CD4-positive, alpha-beta memory T cell (primary cell): ENCODE measurements around the gene PMIS2. TPM values are rescaled to one million over a fixed set of nuclear protein-coding genes. Genes with fewer than 3 reads are reported as not detected.

Source experiments
- CTCF ChIA-PET: fragments of 350-600 bp; sonication (Branson Sonifier 250); formaldehyde crosslinking; loops from one replicate; lab custom pipeline; 2021; ENCODE audit warnings: inconsistent platforms; ENCODE audit not compliant: partially characterized antibody; lab: Charles Lee
- POLR2A ChIA-PET: fragments of 350-600 bp; sonication (Branson Sonifier 250); formaldehyde crosslinking; loops from one replicate; lab custom pipeline; 2021; ENCODE audit not compliant: partially characterized antibody; lab: Charles Lee
- DNase-seq, 5 donors: peaks; one replicate each; pipeline versions ENCODE4 v3.0.0 to v3.0.0-alpha.2; 2020 to 2022; ENCODE audit warnings: mixed read lengths in 1 of 5
- H3K27ac ChIP-seq: one replicate; pipeline ENCODE4 v1.7.0; 2013; ENCODE audit warnings: low read depth, low read length
- H3K27me3 ChIP-seq: 2 replicates; pipeline ENCODE4 v1.7.0; 2013; ENCODE audit warnings: mild to moderate bottlenecking, low read length, moderate library complexity; ENCODE audit not compliant: insufficient read depth
- H3K36me3 ChIP-seq: 2 replicates; pipeline ENCODE4 v1.7.0; 2013; ENCODE audit warnings: mild to moderate bottlenecking, low read length, moderate library complexity; ENCODE audit not compliant: insufficient read depth
- H3K4me1 ChIP-seq: 2 replicates; pipeline ENCODE4 v1.7.0; 2013; ENCODE audit warnings: mild to moderate bottlenecking, low read length, moderate library complexity; ENCODE audit not compliant: insufficient read depth
- H3K4me3 ChIP-seq, 2 donors: one replicate each; pipeline ENCODE4 v1.7.0; 2013; ENCODE audit warnings: low read length in 2 of 2, mild to moderate bottlenecking in 1 of 2
- H3K9me3 ChIP-seq, 2 donors: one replicate each; pipeline ENCODE4 v1.7.0; 2013; ENCODE audit warnings: low read length in 2 of 2, control low read depth in 1 of 2; ENCODE audit not compliant: control insufficient read depth in 1 of 2
- H3K27ac Mint-ChIP-seq, 7 donors: one replicate each; pipeline ENCODE4 v1.8.0; 2020 to 2021; ENCODE audit warnings: mixed read lengths in 7 of 7, mild to moderate bottlenecking in 6 of 7, inconsistent platforms in 3 of 7, moderate library complexity in 3 of 7
- H3K27me3 Mint-ChIP-seq, 2 donors: one replicate each; pipeline ENCODE4 v1.8.0; 2020 to 2021; ENCODE audit warnings: mixed read lengths in 2 of 2
- H3K36me3 Mint-ChIP-seq, 2 donors: one replicate each; pipeline ENCODE4 v1.8.0; 2020 to 2021; ENCODE audit warnings: mixed read lengths in 2 of 2, inconsistent platforms in 1 of 2, mild to moderate bottlenecking in 1 of 2
- H3K4me1 Mint-ChIP-seq, 4 donors: one replicate each; pipeline ENCODE4 v1.8.0; 2020 to 2021; ENCODE audit warnings: mixed read lengths in 4 of 4, mild to moderate bottlenecking in 1 of 4
- H3K4me3 Mint-ChIP-seq, 8 donors: one replicate each; pipeline ENCODE4 v1.8.0; 2020 to 2021; ENCODE audit warnings: mixed read lengths in 8 of 8, mild to moderate bottlenecking in 7 of 8, moderate library complexity in 6 of 8, inconsistent platforms in 3 of 8
- H3K9me3 Mint-ChIP-seq, 8 donors: one replicate each; pipeline ENCODE4 v1.8.0; 2020 to 2021; ENCODE audit warnings: mixed read lengths in 8 of 8, mild to moderate bottlenecking in 5 of 8, inconsistent platforms in 3 of 8, moderate library complexity in 1 of 8
- intact Hi-C: fragments of 100-400 bp; cut with micrococcal nuclease; formaldehyde crosslinking; loops from one replicate; pipeline ENCODE4 v1.15.1; 2023
- polyA plus RNA-seq, 2 donors: library from polyadenylated mRNA; unstranded; fragments of 300-500 nt; fragmentation: Illumina TruSeq; gene quantifications; one replicate each; pipeline ENCODE4 v1.2.3, GENCODE V29; 2021
- total RNA-seq, 2 experiments: library from RNA; stranded (reverse); gene quantifications; one replicate each; pipeline ENCODE4 v1.2.3, GENCODE V29; 2021

PMIS2 gene
- total and polyA plus RNA-seq, 4 experiments from 2014 or later = not detected

GRCh38 chr19:35608251-35608650 is 22.3 kb downstream of the PMIS2 start:
- peak overlapping the region in 2 of 8 donors; percentile 12 to 40 for H3K4me3 Mint-ChIP-seq
- no peak overlapping the region for H3K27ac ChIP-seq
- peaks cover 16 to 45% (median 27%) of the 10 kb centered on the region in 4 donors for H3K4me1 Mint-ChIP-seq
- H3K27ac Mint-ChIP-seq = peak overlapping the region in 1 of 7 donors; percentile 41
- H3K36me3 Mint-ChIP-seq = peaks cover 3% of the 10 kb centered on the region in 2 donors
- H3K36me3 ChIP-seq = no peaks in the 10 kb centered on the region
- no peaks in the 10 kb centered on the region for H3K27me3 ChIP-seq
- CTCF ChIA-PET = interaction anchor here (0.9 to 1.8 kb wide), 2 partner anchors 21 to 60 kb away, joined by 3 read pairs; no protein-coding TSS in a partner anchor
- H3K9me3 ChIP-seq = no peaks in the 10 kb centered on the region
- peaks cover 0 to 12% (median 5%) of the 10 kb centered on the region in 8 donors for H3K9me3 Mint-ChIP-seq
- H3K4me3 ChIP-seq = no peak overlapping the region
- POLR2A ChIA-PET = no interaction called here
- H3K4me1 ChIP-seq = peaks cover 34% of the 10 kb centered on the region
- DNase-seq = no peak
- intact Hi-C loops = no loop called here
- H3K27me3 Mint-ChIP-seq = peaks cover 0 to 1% of the 10 kb centered on the region in 2 donors

- no peaks in the 10 kb centered on the region for H3K27me3 ChIP-seq
- Mint-ChIP-seq H3K4me3 (peak overlapping the region in 7 of 8 donors; percentile 19 to 82 (median 65)), H3K27me3 (no peaks in the 10 kb centered on the region), H3K9me3 (peaks cover 0 to 12% (median 5%) of the 10 kb centered on the region in 8 donors), H3K36me3 (peaks cover 3 to 6% of the 10 kb centered on the region in 2 donors), H3K4me1 (peaks cover 17 to 53% (median 28%) of the 10 kb centered on the region in 4 donors), H3K27ac (peak overlapping the region; percentile 76 to 98 (median 91))
- peak overlapping the region in 1 of 2 donors; percentile 13 for H3K4me3 ChIP-seq
- no peaks in the 10 kb centered on the region for H3K36me3 ChIP-seq
- ChIA-PET POLR2A (interaction anchor here (0.9 to 1.7 kb wide), 6 partner anchors 13 to 147 kb away, joined by 3 to 13 read pairs (median 4); partner anchors contain the start of gene COX6B1), CTCF (interaction anchor here (1.3 to 1.4 kb wide), 3 partner anchors 18 to 38 kb away, joined by 4 to 7 read pairs (median 5); partner anchors contain the start of gene COX6B1)
- no peaks in the 10 kb centered on the region for H3K9me3 ChIP-seq
- peak overlapping the region; percentile 49 for H3K27ac ChIP-seq
- intact Hi-C loops = no loop called here
- peak; percentile 26 to 58 (median 48) for DNase-seq
- peaks cover 39% of the 10 kb centered on the region for H3K4me1 ChIP-seq
These were observed 23.9 kb downstream of the PMIS2 start for GRCh38 chr19:35609851-35610353.

GRCh38 chr19:35612224-35612558 is 26.2 kb downstream of the PMIS2 start:
- Histone ChIP-seq H3K27me3 (no peaks in the 10 kb centered on the region), H3K9me3 (no peaks in the 10 kb centered on the region), H3K4me3 (peak overlapping the region; percentile 74 to 89), H3K4me1 (peaks cover 39% of the 10 kb centered on the region), H3K36me3 (no peaks in the 10 kb centered on the region), H3K27ac (peak overlapping the region; percentile 72)
- ChIA-PET POLR2A (interaction anchor here (0.9 to 4.0 kb wide), 6 partner anchors 10 to 90 kb away, joined by 3 to 51 read pairs (median 7); partner anchors contain the start of genes COX6B1 and ETV2), CTCF (interaction anchor here (1.7 kb wide), 1 partner anchor 36 kb away, joined by 7 read pairs; the partner anchor contains the start of gene COX6B1)
- H3K4me3 Mint-ChIP-seq = peak overlapping the region; percentile 82 to 96 (median 86)
- H3K27ac Mint-ChIP-seq = peak overlapping the region; percentile 85 to 98 (median 95)
- peaks cover 0 to 9% (median 4%) of the 10 kb centered on the region in 8 donors for H3K9me3 Mint-ChIP-seq
- DNase-seq = no peak
- intact Hi-C loops = loop anchor here (1.0 kb wide), 4 partner anchors 16 to 67 kb away; partner anchors contain the start of genes COX6B1 and TMEM147
- no peaks in the 10 kb centered on the region for H3K27me3 Mint-ChIP-seq
- H3K36me3 Mint-ChIP-seq = peaks cover 8 to 14% of the 10 kb centered on the region in 2 donors
- peaks cover 17 to 53% (median 28%) of the 10 kb centered on the region in 4 donors for H3K4me1 Mint-ChIP-seq

GRCh38 chr19:35612559-35613321 is 26.8 kb downstream of the PMIS2 start, which contains the start of gene HAUS5:
Gene HAUS5, plus strand, starts transcription at chr19:35612735. Its CDS starts 60 bp downstream, at chr19:35612795.
- H3K9me3 Mint-ChIP-seq = peaks cover 0 to 9% (median 4%) of the 10 kb centered on the region in 8 donors
- CTCF ChIA-PET = interaction anchor here (1.0 to 2.5 kb wide), 3 partner anchors 35 to 136 kb away, joined by 3 to 7 read pairs (median 7); partner anchors contain the start of genes COX6B1 and LIN37
- H3K36me3 Mint-ChIP-seq = peaks cover 5 to 14% of the 10 kb centered on the region in 2 donors
- Histone ChIP-seq H3K4me1 (peaks cover 39% of the 10 kb centered on the region), H3K36me3 (no peaks in the 10 kb centered on the region), H3K9me3 (no peaks in the 10 kb centered on the region), H3K27me3 (no peaks in the 10 kb centered on the region), H3K4me3 (peak within 1 kb of the TSS; percentile 74 to 89), H3K27ac (peak within 1 kb of the TSS; percentile 72)
- H3K4me1 Mint-ChIP-seq = peaks cover 17 to 53% (median 28%) of the 10 kb centered on the region in 4 donors
- DNase-seq = peak; percentile 91 to 96 (median 94)
- POLR2A ChIA-PET = interaction anchor here (0.6 to 4.0 kb wide), 12 partner anchors 10 to 135 kb away, joined by 3 to 51 read pairs (median 4); partner anchors contain the start of genes COX6B1, ETV2, LIN37 and PSENEN
- peak within 1 kb of the TSS; percentile 82 to 96 (median 86) for H3K4me3 Mint-ChIP-seq
- H3K27me3 Mint-ChIP-seq = no peaks in the 10 kb centered on the region
- intact Hi-C loops = loop anchor here (1.0 kb wide), 4 partner anchors 16 to 67 kb away; partner anchors contain the start of genes COX6B1 and TMEM147
- peak within 1 kb of the TSS; percentile 85 to 98 (median 95) for H3K27ac Mint-ChIP-seq

GRCh38 chr19:35613574-35613973 is 27.6 kb downstream of the PMIS2 start:
- H3K9me3 Mint-ChIP-seq = peaks cover 0 to 6% (median 0%) of the 10 kb centered on the region in 8 donors
- H3K4me1 Mint-ChIP-seq = peaks cover 15 to 49% (median 26%) of the 10 kb centered on the region in 4 donors
- Histone ChIP-seq H3K4me3 (no peak overlapping the region), H3K27me3 (no peaks in the 10 kb centered on the region), H3K27ac (no peak overlapping the region), H3K36me3 (no peaks in the 10 kb centered on the region), H3K9me3 (no peaks in the 10 kb centered on the region), H3K4me1 (peaks cover 39% of the 10 kb centered on the region)
- DNase-seq = no peak
- no peaks in the 10 kb centered on the region for H3K27me3 Mint-ChIP-seq
- intact Hi-C loops = no loop called here
- ChIA-PET POLR2A (interaction anchor here (0.8 to 4.0 kb wide), 9 partner anchors 13 to 135 kb away, joined by 3 to 51 read pairs (median 4); partner anchors contain the start of genes COX6B1, ETV2, LIN37 and PSENEN), CTCF (interaction anchor here (1.0 to 2.5 kb wide), 3 partner anchors 34 to 135 kb away, joined by 3 to 7 read pairs (median 7); partner anchors contain the start of genes COX6B1 and LIN37)
- peak overlapping the region; percentile 56 to 96 (median 84) for H3K4me3 Mint-ChIP-seq
- H3K36me3 Mint-ChIP-seq = peaks cover 5 to 14% of the 10 kb centered on the region in 2 donors
- peak overlapping the region; percentile 59 to 98 (median 73) for H3K27ac Mint-ChIP-seq

GRCh38 chr19:35615036-35615435 is 29.1 kb downstream of the PMIS2 start:
- CTCF ChIA-PET = interaction anchor here (2.5 kb wide), 1 partner anchor 66 kb away, joined by 7 read pairs; no protein-coding TSS in a partner anchor
- Histone ChIP-seq H3K27me3 (no peaks in the 10 kb centered on the region), H3K36me3 (peaks cover under 1% of the 10 kb centered on the region), H3K4me3 (no peak overlapping the region), H3K4me1 (peaks cover 30% of the 10 kb centered on the region), H3K9me3 (no peaks in the 10 kb centered on the region), H3K27ac (no peak overlapping the region)
- Mint-ChIP-seq H3K4me3 (peak overlapping the region in 1 of 8 donors; percentile 17), H3K9me3 (peaks cover 0 to 6% (median 0%) of the 10 kb centered on the region in 8 donors), H3K27me3 (no peaks in the 10 kb centered on the region), H3K27ac (peak overlapping the region in 1 of 7 donors; percentile 35), H3K4me1 (peaks cover 9 to 38% (median 17%) of the 10 kb centered on the region in 4 donors), H3K36me3 (peaks cover 5 to 14% of the 10 kb centered on the region in 2 donors)
- no peak for DNase-seq
- intact Hi-C loops = no loop called here
- POLR2A ChIA-PET = interaction anchor here (4.0 kb wide), 1 partner anchor 28 kb away, joined by 51 read pairs; the partner anchor contains the start of gene ETV2
